CD4-positive, alpha-beta T cell treated with Interferon alpha-2 for 1 hour (primary cell): ENCODE measurements around the gene FTO.
"Not testable (repeated sequence)": the region's sequence is repeated elsewhere in the genome, so short reads cannot be mapped to it uniquely, and the experiment has no call there.

ENCODE experiments used
- DNase-seq, 2 donors: peaks; one replicate each; pipeline ENCODE4 v3.0.0-alpha.2; 2020 to 2022

The FTO gene

DNA sequence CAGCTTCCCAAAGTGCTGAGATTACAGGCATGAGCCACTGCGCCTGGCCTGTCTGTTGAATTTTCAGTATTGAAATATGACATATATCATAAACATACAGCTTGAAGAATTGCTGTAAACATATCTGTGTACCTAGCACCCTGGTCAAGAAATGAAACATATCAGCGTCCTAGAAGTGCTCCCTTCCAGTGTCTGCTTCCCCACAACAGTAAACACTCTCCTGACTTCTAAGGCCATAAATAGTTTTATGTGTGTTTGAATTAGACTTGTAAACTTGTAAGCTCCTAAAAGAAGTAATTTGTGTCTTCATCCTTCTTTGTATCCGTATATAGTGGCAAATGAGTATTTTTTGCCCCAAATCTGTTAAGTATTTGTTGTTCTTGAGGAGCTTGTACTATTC is 132.2 kb downstream of the FTO start:
- no peak for DNase-seq

DNA sequence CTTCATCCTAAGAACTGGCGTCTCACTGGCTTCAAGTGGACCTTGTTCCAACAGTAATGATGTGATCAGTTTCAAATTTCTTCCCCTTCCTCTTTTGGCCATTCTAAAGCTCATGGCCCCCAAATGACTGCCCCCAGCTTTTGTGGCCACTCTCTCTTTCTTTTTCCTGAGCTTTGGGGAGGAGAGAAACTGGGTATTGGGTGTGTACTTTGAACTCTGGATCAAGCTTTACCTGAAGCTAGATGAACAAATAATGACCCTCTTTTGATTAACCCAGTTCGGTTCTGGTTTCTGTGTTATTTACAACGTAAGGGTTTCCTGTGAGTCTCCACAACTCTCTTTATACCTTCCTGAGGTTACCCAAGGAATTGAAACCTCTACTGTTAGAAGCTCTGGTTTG is 132.7 kb downstream of the FTO start:
- DNase-seq, result no peak

- DNase-seq, result no peak
These were observed 133.5 kb downstream of the FTO start for GRCh38 chr16:53837426-53837825.

DNA sequence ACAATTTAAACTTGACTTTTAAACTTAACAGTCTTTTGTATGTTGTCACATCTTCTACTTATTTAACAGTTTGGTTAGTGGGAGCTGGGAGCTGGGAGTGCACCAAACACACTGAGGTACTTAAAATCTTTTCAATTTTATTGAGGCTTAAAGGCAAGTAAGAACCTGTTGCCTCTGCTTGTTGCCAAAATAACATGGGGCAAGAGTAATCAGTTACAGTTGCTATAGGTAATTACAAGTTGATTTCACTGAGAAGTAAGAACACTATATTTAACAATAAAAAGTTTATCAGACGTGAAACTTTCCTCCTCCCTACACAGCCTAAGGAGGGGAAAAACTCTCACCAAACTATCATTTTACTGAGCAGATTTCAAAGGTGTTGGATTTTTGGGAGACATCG is 135.2 kb downstream of the FTO start:
- DNase-seq, result no peak

GRCh38 chr16:53840456-53840855 is 136.5 kb downstream of the FTO start:
- no peak for DNase-seq

DNA sequence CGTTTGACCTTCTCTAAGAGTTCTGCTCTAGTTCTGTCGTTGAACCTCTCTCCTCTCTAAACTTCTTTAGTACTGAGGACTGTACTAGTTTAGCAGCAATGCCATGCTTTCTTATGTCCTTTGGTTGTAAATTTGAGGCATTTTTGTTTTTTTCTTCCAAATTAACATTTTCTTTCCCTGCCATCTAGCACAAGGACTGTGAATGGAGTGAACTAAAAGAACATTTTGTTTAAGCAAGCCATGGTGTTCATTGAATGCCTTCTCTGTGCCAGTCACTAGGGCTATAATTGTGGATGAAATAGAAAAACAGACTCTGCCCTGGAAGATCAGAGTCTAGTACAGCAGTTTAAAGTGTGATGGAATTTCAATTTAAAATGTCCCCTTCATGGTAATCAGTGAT is 137.9 kb downstream of the FTO start:
- no peak for DNase-seq

DNA sequence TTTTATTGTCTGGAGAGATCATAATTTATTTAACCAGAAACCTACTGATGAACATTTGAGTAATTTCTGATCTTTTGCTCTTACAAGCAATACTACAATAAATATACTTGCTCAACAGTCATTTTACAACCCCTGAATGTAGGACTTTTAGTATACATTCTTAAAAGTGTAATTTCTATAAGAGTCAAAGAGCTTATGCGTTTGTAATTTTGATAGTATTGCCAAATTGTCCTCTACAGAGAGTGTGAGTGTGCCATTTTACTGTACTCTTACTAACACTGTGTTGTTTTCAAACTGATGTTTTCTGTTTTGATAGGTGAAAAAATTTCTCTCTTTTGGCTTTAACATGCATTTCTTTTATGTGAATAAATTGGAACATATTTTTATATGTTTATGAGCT is 139.1 kb downstream of the FTO start:
- no peak for DNase-seq

GRCh38 chr16:53844804-53845203 is 140.8 kb downstream of the FTO start:
- DNase-seq, result no peak

GRCh38 chr16:53846549-53846948 is 142.6 kb downstream of the FTO start:
- DNase-seq, result not testable (repeated sequence)

GRCh38 chr16:53846971-53847370 is 143.0 kb downstream of the FTO start:
- DNase-seq, result no peak

GRCh38 chr16:53848277-53848942 is 144.5 kb downstream of the FTO start:
- DNase-seq, result no peak

DNA sequence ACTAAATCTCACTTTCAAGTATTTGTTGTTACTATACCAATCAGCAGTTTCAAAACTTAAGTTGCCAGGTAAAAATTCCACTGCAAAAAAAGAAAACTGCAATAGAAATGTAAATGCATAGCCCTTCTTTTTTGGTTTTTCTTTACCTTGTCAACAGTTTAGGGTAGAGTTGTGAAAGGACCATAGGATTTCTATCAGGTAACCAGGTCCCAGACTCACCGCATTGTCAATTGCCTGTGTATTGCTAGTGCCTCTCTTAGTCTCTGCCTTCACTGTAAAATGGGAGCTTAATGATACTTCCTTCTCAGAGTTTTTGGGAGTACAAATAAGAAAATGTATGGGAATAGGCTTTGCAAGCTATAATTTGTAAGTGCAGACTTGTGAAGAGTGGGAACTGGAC is 145.0 kb downstream of the FTO start:
- DNase-seq, result no peak

- no peak for DNase-seq
These were observed 145.6 kb downstream of the FTO start for GRCh38 chr16:53849585-53849984.

GRCh38 chr16:53849994-53850393 is 146.0 kb downstream of the FTO start:
- no peak for DNase-seq

DNA sequence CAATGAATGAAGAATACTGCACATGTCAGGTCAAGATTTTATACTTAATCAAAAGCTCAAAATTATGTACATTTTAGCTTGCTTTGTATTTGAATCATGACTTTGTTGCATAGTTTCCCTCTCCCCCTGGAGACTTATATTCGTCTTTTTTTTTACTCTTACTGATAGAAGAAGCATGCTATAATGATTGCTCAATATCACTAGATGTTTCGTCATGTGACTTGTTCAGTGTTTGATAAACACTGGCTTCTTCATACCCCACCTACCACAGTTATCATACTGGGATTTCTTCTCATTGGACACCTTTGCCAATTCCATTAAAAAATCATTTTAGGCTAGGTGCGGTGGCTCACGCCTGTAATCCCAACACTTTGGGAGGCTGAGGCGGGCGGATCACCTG is 148.7 kb downstream of the FTO start:
- no peak for DNase-seq

- DNase-seq, result no peak
These were observed 151.1 kb downstream of the FTO start for GRCh38 chr16:53855056-53855455.

GRCh38 chr16:53855511-53855910 is 151.6 kb downstream of the FTO start:
- no peak for DNase-seq

DNA sequence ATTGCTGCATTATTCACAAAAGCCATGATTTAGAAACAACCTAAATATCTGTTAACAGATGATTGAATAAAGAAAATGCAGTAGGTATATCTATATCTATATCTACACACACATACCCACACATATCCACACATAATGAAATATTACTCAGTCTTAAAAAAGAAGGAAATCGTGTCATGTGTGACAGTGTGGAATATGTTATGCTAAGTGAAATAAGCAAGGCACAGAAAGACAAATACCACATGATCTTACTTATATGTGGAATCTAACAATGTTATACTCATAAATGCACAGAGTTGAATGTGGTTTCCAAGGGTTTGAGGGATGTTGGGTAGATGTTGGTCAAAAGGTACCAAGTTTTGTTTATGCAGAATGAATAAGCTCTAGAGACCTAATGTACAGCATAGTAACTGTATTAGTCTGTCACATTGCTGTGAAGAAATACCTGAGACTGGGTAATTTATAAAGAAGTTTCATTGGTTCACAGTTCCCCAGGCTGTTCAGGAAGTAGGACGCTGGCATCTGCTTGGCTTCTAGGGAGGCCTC is 156.1 kb downstream of the FTO start:
- DNase-seq, result no peak

- no peak for DNase-seq
These were observed 159.9 kb downstream of the FTO start for GRCh38 chr16:53863861-53864260.

- no peak for DNase-seq
These were observed 161.0 kb downstream of the FTO start for GRCh38 chr16:53864819-53865493.

GRCh38 chr16:53865494-53865863 is 161.5 kb downstream of the FTO start:
- peak in 1 of 2 donors; percentile 2 for DNase-seq

DNA sequence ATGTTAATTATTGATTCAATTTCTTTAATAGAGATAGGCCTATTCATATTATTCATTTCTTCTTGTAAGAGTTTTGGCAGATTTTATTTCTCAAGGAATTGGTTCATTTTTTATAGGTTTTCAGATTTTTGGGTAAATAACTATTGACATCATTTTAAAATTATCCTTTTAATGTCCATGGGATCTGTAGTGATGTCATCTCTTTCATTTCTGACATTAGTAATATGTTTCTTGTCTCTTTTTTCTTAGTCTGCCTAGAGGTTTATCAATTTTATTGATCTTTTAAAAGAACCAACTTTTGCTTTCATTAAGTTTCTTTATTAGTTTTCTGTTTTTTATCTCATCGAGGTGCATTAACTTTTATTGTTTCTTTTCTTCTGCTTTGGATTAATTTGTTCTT is 162.6 kb downstream of the FTO start:
- no peak for DNase-seq

GRCh38 chr16:53870831-53871230 is 166.9 kb downstream of the FTO start:
- no peak for DNase-seq
